Body of pancreas (tissue), 4 donors: Measurements from ENCODE around the gene ST3GAL6. TPM values are rescaled to one million over a fixed set of nuclear protein-coding genes. Genes with fewer than 3 reads are reported as not detected.

Source experiments
- ATAC-seq: fragments of 150-250 bp; one replicate; pipeline ENCODE4 v1.9.1; 2016
- DNase-seq, 4 donors: peaks; one replicate each; pipeline ENCODE4 v3.0.0-alpha.2; 2019
- H3K27ac ChIP-seq, 4 donors: fragments of 200-600 bp; sonication (generic); 1 replicate in 3 of 4; 2 replicates in 1 of 4; pipeline versions ENCODE4 v1.5.1 to v1.6.1; 2016 to 2019; ENCODE audit warnings: mild to moderate bottlenecking in 1 of 4, mixed read lengths in 1 of 4, moderate library complexity in 1 of 4
- H3K27me3 ChIP-seq, 2 donors: fragments of 200-600 bp; sonication (generic); one replicate each; pipeline ENCODE4 v1.6.0; 2016; ENCODE audit warnings: mild to moderate bottlenecking in 1 of 2
- H3K36me3 ChIP-seq, 2 donors: fragments of 200-600 bp; sonication (generic); replicated peaks in 1 of 2; 2 replicates each; pipeline ENCODE4 v1.5.1; 2016; ENCODE audit warnings: low read depth in 2 of 2; ENCODE audit not compliant: insufficient read depth in 1 of 2
- H3K4me1 ChIP-seq: fragments of 200-600 bp; sonication (generic); one replicate; pipeline ENCODE4 v1.6.0; 2016
- H3K4me3 ChIP-seq, 2 donors: fragments of 200-600 bp; sonication (generic); 1 replicate in 1 of 2; 2 replicates in 1 of 2; pipeline ENCODE4 v1.5.1; 2016 to 2019
- H3K9me3 ChIP-seq, 3 donors: fragments of 200-600 bp; sonication (generic); 1 replicate in 2 of 3; 2 replicates in 1 of 3; pipeline ENCODE4 v1.5.1; 2016
- POLR2A ChIP-seq, 3 donors: fragments of 450-650 bp; IDR thresholded peaks; one replicate each; pipeline ENCODE4 v1.6.1; 2016; ENCODE audit warnings: antibody characterized with exemption in 3 of 3, mild to moderate bottlenecking in 2 of 3
- WGBS, 2 donors: methylation state at CpG; one replicate each; pipeline ENCODE4 v1.1.5; 2017; 5-methylcytosine and 5-hydroxymethylcytosine counted together
- intact Hi-C: fragments of 100-400 bp; cut with DNase I; formaldehyde crosslinking; loops from one replicate; pipeline ENCODE4 v1.15.1; 2023
- total RNA-seq, 2 donors: library from RNA; depleted of rRNA; stranded (reverse); fragments of >200 nt; gene quantifications; one replicate each; pipeline ENCODE4 v1.1.0, GENCODE V29; 2016
- TF ChIP-seq, protein P1 (sequence below), 7 experiments: fragments of 450-650 bp in 4 of 7; fragments of 200-600 bp in 3 of 7; sonication (generic) in 3 of 7; IDR thresholded peaks; one replicate each; pipeline ENCODE4 v1.5.1; 2016 to 2019; ENCODE audit warnings: antibody characterized with exemption in 7 of 7

Gene ST3GAL6
- total RNA-seq, 2 donors from 2014 or later = 8.0 to 35.3 TPM

DNA sequence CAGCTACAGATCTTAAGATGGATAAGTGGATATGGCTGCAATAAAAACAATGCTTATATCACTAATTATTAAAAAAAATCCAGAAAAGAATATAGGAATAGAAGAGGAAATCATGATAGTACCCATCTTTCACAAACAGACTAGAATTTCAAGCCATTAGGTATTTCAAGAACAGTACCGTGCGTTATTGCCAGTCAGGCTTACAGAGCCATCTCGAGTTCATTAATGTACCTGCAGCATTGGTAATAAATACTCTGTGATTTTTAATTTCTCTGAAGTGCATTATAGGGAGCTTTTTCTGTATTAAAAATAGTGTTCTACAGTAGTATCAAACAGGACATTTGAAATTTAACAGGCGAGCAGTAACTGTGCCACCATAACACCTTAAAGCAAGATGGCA is 35.7 kb downstream of the ST3GAL6 start:
- Histone ChIP-seq H3K4me3 (no peak overlapping the region), H3K4me1 (no peaks in the 10 kb centered on the region), H3K27ac (no peak overlapping the region), H3K36me3 (no peaks in the 10 kb centered on the region), H3K27me3 (no peaks in the 10 kb centered on the region), H3K9me3 (no peaks in the 10 kb centered on the region)
- TF ChIP-seq, protein P1, sequence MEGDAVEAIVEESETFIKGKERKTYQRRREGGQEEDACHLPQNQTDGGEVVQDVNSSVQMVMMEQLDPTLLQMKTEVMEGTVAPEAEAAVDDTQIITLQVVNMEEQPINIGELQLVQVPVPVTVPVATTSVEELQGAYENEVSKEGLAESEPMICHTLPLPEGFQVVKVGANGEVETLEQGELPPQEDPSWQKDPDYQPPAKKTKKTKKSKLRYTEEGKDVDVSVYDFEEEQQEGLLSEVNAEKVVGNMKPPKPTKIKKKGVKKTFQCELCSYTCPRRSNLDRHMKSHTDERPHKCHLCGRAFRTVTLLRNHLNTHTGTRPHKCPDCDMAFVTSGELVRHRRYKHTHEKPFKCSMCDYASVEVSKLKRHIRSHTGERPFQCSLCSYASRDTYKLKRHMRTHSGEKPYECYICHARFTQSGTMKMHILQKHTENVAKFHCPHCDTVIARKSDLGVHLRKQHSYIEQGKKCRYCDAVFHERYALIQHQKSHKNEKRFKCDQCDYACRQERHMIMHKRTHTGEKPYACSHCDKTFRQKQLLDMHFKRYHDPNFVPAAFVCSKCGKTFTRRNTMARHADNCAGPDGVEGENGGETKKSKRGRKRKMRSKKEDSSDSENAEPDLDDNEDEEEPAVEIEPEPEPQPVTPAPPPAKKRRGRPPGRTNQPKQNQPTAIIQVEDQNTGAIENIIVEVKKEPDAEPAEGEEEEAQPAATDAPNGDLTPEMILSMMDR (IDR thresholded peaks at IDR 0.05) = peak in 3 of 7 experiments; percentile 13 to 28 (median 20)
- no peak for TF ChIP-seq POLR2A (IDR thresholded peaks at IDR 0.05)
- DNase-seq (no peak), ATAC-seq (no peak)
- intact Hi-C loops = no loop called here
- WGBS, 2 donors = 84 to 88% methylated on average over 4 of the region's 4 CpGs

GRCh38 chr3:98799479-98799878 is 36.3 kb downstream of the ST3GAL6 start:
- WGBS, 2 donors = 70 to 95% methylated on average over 3 of the region's 3 CpGs
- no peaks in the 10 kb centered on the region for H3K27me3 ChIP-seq
- TF ChIP-seq POLR2A (IDR thresholded peaks at IDR 0.05) = no peak
- TF ChIP-seq, protein P1 (IDR thresholded peaks at IDR 0.05) = no peak
- no peak for DNase-seq
- H3K4me1 ChIP-seq = no peaks in the 10 kb centered on the region
- H3K4me3 ChIP-seq = no peak overlapping the region
- intact Hi-C loops = no loop called here
- no peaks in the 10 kb centered on the region for H3K9me3 ChIP-seq
- H3K27ac ChIP-seq = no peak overlapping the region
- H3K36me3 ChIP-seq = no peaks in the 10 kb centered on the region
- ATAC-seq = no peak

GRCh38 chr3:98800401-98800800 is 37.3 kb downstream of the ST3GAL6 start:
- TF ChIP-seq POLR2A (IDR thresholded peaks at IDR 0.05) = no peak
- TF ChIP-seq, protein P1 (IDR thresholded peaks at IDR 0.05) = no peak
- no peaks in the 10 kb centered on the region for H3K27me3 ChIP-seq
- H3K27ac ChIP-seq = no peak overlapping the region
- H3K4me1 ChIP-seq = no peaks in the 10 kb centered on the region
- intact Hi-C loops = no loop called here
- WGBS, 2 donors = 90 to 94% methylated on average over 3 of the region's 3 CpGs
- no peak overlapping the region for H3K4me3 ChIP-seq
- DNase-seq = no peak
- H3K9me3 ChIP-seq = no peaks in the 10 kb centered on the region
- H3K36me3 ChIP-seq = no peaks in the 10 kb centered on the region
- ATAC-seq = no peak

GRCh38 chr3:98801043-98801747 is 38.1 kb downstream of the ST3GAL6 start:
- intact Hi-C loops = no loop called here
- Histone ChIP-seq H3K4me1 (no peaks in the 10 kb centered on the region), H3K36me3 (peaks cover 0 to 2% of the 10 kb centered on the region in 2 donors), H3K27me3 (no peaks in the 10 kb centered on the region), H3K9me3 (no peaks in the 10 kb centered on the region), H3K27ac (no peak overlapping the region), H3K4me3 (no peak overlapping the region)
- WGBS, 2 donors = 90 to 94% methylated on average over 7 of the region's 7 CpGs
- ATAC-seq (no peak), DNase-seq (no peak)
- no peak for TF ChIP-seq POLR2A (IDR thresholded peaks at IDR 0.05)
- TF ChIP-seq, protein P1 (IDR thresholded peaks at IDR 0.05) = no peak

DNA sequence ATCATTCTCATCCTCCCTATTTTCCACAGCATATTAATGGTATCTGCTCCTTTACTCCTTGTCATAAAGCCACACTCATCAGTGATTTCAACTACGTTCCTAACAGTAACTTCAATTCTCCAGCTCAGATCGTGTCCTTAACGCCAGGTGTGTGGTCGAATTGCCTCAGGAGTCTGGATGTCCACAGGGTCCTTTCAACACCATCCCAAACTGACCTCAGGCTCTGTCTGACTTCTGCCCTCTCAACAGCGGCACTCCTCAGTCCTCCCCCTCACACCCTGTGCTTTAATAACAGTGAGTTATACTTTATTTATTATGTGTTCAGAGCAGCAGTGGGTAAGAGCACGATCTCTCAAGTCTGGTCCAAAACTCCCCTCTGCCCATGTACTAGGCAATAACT is 42.4 kb downstream of the ST3GAL6 start:
- DNase-seq = no peak
- TF ChIP-seq POLR2A (IDR thresholded peaks at IDR 0.05) = no peak
- TF ChIP-seq, protein P1 (IDR thresholded peaks at IDR 0.05) = no peak
- no peak overlapping the region for H3K27ac ChIP-seq
- no peaks in the 10 kb centered on the region for H3K27me3 ChIP-seq
- no peaks in the 10 kb centered on the region for H3K9me3 ChIP-seq
- no peak for ATAC-seq
- H3K36me3 ChIP-seq = peaks cover 0 to 2% of the 10 kb centered on the region in 2 donors
- H3K4me1 ChIP-seq = no peaks in the 10 kb centered on the region
- intact Hi-C loops = no loop called here
- H3K4me3 ChIP-seq = no peak overlapping the region
- 87% methylated on average over 6 of the region's 6 CpGs for WGBS, 2 donors
